C4-2B (cell line): Measurements from ENCODE around the gene KCNMB3.

Source experiments
- H3K27ac ChIP-seq: fragments of 450-650 bp; 2 replicates; pipeline ENCODE4 v1.5.1; 2017
- CTCF ChIP-seq: fragments of 450-650 bp; conservative IDR thresholded peaks from 2 replicates; pipeline ENCODE4 v1.5.1; 2017; ENCODE audit warnings: mild to moderate bottlenecking
- ZFX ChIP-seq: fragments of 450-650 bp; IDR thresholded peaks from 2 replicates; pipeline ENCODE4 v1.6.1; 2017

KCNMB3 gene

GRCh38 chr3:179272385-179272784 lies 21.5 kb upstream of the KCNMB3 start:
- TF ChIP-seq CTCF (peak; percentile 31), ZFX (no peak)
- no peak overlapping the region for H3K27ac ChIP-seq

- H3K27ac ChIP-seq = no peak overlapping the region
- no peak for TF ChIP-seq ZFX
- TF ChIP-seq CTCF = no peak
These were observed 18.3 kb upstream of the KCNMB3 start for GRCh38 chr3:179269152-179269707.

- no peak for TF ChIP-seq ZFX
- TF ChIP-seq CTCF = no peak
- H3K27ac ChIP-seq = no peak overlapping the region
These were observed 17.6 kb upstream of the KCNMB3 start for GRCh38 chr3:179268400-179269051.

- no peak overlapping the region for H3K27ac ChIP-seq
- TF ChIP-seq ZFX = no peak
- no peak for TF ChIP-seq CTCF
These were observed 15.8 kb upstream of the KCNMB3 start for GRCh38 chr3:179266701-179267211.

GRCh38 chr3:179265875-179266274 lies 15.0 kb upstream of the KCNMB3 start:
- H3K27ac ChIP-seq = no peak overlapping the region
- no peak for TF ChIP-seq CTCF
- no peak for TF ChIP-seq ZFX

GRCh38 chr3:179265092-179265491 lies 14.2 kb upstream of the KCNMB3 start:
- H3K27ac ChIP-seq = no peak overlapping the region
- TF ChIP-seq ZFX (no peak), CTCF (no peak)

GRCh38 chr3:179264449-179264848 lies 13.5 kb upstream of the KCNMB3 start:
- TF ChIP-seq ZFX = no peak
- TF ChIP-seq CTCF = no peak
- H3K27ac ChIP-seq = no peak overlapping the region
